Brain pericyte (primary cell): ENCODE results near the gene RAD52.
A peak's percentile ranks its signal among the peaks of the same experiment; 100 is the strongest.

Source experiments
- DNase-seq: peaks from one replicate; pipeline ENCODE4 v3.0.0-alpha.2; 2012; ENCODE audit warnings: low read depth, low spot score

The RAD52 gene

GRCh38 chr12:913919-914698 is 35.4 kb downstream of the RAD52 start:
- DNase-seq: no peak

DNA sequence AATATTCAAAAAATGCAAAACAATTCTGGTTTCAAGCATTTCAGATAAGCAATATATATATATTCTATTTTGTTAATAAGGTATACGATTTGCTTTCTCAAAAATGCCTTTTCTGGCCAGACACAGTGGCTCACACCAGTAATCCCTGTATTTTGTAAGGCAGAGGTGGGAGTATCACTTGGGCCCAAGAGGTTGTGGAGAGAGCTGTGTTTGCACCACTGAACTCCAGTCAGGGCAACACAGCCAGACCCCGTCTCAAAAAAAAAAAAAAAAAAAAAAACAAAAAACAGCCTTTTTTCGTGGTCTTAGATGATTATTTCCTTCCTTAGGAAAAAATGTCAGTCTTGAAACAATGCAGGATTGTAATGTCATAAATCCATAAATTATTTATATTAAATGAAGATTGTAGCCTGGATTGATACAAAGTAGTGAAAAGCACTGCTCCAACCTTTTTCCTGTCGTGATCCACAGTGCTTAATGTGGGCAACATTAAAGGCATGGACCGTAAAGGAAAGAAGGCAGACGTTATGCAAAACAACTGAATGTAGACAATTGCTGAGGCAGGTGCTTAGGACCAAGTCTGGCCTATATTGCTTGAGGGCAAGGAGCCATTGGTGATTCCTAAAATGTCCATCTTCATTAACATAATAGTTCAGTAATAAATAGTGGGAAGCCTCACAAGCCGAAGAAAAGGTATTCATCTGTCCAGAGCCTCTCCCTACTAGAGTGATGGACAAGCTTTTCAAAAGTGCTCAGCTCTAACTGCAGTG is 36.8 kb downstream of the RAD52 start:
- DNase-seq: no peak

- DNase-seq: no peak
Observed at GRCh38 chr12:911191-911826, 38.2 kb downstream of the RAD52 start.

- no peak for DNase-seq
Observed at GRCh38 chr12:910416-910815, 39.1 kb downstream of the RAD52 start.

DNA sequence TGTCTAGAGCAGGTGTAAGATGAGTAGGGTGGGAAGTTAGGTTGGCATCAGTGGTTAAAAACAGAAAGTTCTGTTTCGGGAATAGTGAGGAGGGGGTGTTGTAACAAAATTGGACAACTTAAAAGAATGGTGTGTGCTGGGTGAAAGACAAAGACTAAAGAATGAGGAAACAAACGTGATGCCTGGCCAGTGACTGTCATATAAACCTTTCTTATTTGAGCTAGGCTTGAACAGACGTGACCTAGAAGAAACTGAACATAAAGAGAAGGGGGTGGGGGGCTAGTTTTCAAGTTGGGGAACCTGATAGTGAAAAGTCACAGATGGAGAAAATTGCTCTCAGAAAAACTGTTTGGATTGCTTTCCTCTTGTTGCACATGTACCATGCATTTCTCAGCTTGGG is 39.6 kb downstream of the RAD52 start:
- no peak for DNase-seq

GRCh38 chr12:907413-908185 is 41.9 kb downstream of the RAD52 start:
- DNase-seq: no peak

DNA sequence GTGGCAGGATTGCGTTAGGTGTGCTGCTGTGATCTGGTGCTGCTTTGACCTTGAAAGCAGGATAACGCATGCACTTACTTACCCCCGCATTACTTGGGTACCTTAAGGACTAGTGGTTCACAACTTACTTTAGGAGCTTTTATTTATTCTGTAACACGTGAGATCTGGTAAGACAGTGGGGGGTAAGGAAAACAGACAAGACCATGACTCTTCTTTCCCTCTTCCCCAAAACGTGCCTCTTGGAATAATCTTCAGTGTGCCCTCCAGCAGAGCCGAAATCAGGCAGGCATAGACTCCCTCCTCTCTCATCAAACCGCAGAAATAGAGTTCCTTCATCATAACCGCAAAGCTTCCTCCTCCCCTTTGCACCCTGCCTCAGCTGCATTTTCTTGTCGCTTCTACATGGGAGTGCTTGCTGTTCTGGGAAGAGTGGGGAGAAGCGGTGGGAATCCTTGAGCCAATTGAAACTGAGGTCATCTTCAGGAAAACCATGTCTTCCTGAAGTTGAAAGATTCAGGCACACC is 43.4 kb downstream of the RAD52 start:
- DNase-seq: peak; percentile 39

GRCh38 chr12:905261-906031 is 44.0 kb downstream of the RAD52 start:
- no peak for DNase-seq

- DNase-seq: no peak
Observed at GRCh38 chr12:904010-904414, 45.5 kb downstream of the RAD52 start.

GRCh38 chr12:903055-903454 is 46.4 kb downstream of the RAD52 start:
- no peak for DNase-seq

DNA sequence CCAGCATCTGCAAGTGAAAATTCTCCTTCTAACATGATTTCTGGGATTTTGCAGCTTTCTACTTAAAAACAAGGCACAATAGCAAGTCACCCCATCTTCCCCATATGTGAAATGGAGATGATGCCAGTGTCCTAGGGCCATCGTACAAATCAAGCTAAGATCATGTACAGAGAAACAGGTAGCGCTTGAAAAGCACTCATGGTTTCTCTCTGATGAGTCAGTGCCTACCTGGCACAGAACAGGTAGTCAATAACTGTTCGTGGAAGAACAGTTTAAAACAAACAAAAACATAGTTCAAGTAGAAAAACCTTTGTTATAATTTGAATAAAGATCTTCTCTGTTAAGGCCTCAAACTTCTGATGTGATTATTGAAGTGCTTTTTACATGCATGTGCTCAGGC is 46.9 kb downstream of the RAD52 start:
- DNase-seq: no peak

DNA sequence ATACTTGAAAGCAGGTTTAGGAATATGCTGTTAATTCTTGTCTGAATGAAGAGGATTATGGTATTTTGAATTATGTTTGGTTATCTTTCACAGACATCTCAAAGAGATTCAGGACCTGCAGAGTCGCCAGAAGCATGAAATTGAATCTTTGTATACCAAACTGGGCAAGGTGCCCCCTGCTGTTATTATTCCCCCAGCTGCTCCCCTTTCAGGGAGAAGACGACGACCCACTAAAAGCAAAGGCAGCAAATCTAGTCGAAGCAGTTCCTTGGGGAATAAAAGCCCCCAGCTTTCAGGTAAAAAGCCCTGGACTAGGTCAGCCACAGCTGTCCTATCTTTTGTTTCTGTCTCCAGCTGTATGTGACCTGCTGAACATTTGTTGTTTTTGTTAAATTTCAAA is 52.1 kb downstream of the RAD52 start:
- no peak for DNase-seq

GRCh38 chr12:896031-896430 is 53.5 kb downstream of the RAD52 start:
- no peak for DNase-seq

- no peak for DNase-seq
Observed at GRCh38 chr12:894226-894625, 55.3 kb downstream of the RAD52 start.

DNA sequence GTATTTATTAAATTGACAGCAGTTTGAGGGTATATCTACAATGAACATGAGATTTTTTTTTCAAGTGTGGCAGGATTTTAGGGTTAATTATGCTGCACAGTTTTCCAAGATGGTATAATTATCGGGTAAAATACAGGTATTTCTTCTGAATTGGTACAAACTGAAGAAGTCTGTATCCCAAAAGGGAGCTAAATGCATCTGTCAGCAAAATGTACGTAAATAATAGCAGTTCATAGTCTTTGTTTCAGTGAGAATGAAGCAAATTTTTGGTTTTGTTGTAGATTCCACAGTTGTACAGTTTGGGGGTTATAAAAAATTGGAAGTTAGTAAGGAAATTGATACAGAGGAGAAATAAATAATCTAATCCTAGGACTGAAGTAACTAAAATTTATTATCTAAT is 63.3 kb downstream of the RAD52 start:
- DNase-seq: no peak

DNA sequence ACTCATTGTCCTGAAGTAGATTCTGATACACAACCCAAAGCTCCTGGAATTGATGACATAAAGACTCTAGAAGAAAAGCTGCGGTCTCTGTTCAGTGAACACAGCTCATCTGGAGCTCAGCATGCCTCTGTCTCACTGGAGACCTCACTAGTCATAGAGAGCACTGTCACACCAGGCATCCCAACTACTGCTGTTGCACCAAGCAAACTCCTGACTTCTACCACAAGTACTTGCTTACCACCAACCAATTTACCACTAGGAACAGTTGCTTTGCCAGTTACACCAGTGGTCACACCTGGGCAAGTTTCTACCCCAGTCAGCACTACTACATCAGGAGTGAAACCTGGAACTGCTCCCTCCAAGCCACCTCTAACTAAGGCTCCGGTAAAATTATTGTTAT is 63.8 kb downstream of the RAD52 start:
- no peak for DNase-seq

- no peak for DNase-seq
Observed at GRCh38 chr12:884746-885414, 64.6 kb downstream of the RAD52 start.

- DNase-seq: no peak
Observed at GRCh38 chr12:880656-881055, 68.8 kb downstream of the RAD52 start.

DNA sequence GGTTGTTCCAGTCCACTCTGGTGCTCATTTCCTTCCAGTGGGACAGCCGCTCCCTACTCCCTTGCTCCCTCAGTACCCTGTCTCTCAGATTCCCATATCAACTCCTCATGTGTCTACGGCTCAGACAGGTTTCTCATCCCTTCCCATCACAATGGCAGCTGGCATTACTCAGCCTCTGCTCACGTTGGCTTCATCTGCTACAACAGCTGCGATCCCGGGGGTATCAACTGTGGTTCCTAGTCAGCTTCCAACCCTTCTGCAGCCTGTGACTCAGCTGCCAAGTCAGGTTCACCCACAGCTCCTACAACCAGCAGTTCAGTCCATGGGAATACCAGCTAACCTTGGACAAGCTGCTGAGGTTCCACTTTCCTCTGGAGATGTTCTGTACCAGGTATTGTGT is 69.9 kb downstream of the RAD52 start:
- peak; percentile 17 for DNase-seq

GRCh38 chr12:873954-874353 is 75.5 kb downstream of the RAD52 start:
- no peak for DNase-seq
